ENCODE data around the gene IMPA2. TPM values are rescaled to one million over a fixed set of nuclear protein-coding genes. Genes with fewer than 3 reads are reported as not detected.

Gene IMPA2
- total RNA-seq, 1 experiment from 2014 or later = 55.8 TPM

DNA sequence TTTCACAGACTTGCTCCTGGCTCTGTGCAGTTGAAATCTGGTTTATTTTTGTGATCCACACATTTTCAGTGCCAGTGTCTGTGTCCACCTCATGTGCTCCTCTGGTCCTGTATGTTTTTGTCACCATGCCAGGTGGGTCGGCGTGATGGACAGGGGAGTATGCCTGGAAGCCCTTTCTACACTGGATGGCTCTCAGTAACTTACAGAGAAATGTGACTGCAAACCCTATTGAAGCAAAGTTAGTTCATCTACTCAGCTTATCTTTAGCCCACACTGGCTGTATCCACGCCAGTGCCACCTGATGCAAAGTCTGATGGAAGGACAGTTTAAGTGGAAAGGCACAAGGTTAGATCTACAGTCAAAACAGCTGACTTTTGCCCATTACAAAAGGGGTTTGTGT lies 4.3 kb downstream of the IMPA2 start:
- no peak for DNase-seq (ENCODE audit: low spot score)
- in situ Hi-C loops (cut with HindIII; ENCODE audit: low sequenced_read_pairs) = no loop called here

DNA sequence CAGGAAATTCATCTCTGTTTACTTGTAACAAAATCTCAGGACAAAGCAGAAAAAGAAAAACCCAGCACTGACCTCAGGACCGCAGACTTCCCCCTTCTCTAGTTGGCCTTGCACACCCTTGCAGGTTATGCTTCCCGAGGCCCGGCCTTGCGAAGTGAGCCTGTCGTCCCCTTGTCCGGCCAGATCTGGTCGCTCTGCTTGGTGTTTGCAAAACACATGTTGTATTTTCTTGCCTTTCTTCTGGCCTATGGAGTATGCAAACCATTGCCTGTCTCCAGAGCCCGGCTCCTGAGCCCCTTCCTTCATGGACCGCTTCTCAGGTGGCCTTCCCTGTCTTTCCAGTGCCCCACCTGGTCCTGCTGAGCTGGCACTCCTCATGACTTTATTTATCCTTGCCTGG lies 4.8 kb downstream of the IMPA2 start:
- in situ Hi-C loops (cut with HindIII; ENCODE audit: low sequenced_read_pairs) = no loop called here
- no peak for DNase-seq (ENCODE audit: low spot score)

GRCh38 chr18:11987527-11987926 lies 6.2 kb downstream of the IMPA2 start:
- in situ Hi-C loops (cut with HindIII; ENCODE audit: low sequenced_read_pairs) = no loop called here
- no peak for DNase-seq (ENCODE audit: low spot score)

DNA sequence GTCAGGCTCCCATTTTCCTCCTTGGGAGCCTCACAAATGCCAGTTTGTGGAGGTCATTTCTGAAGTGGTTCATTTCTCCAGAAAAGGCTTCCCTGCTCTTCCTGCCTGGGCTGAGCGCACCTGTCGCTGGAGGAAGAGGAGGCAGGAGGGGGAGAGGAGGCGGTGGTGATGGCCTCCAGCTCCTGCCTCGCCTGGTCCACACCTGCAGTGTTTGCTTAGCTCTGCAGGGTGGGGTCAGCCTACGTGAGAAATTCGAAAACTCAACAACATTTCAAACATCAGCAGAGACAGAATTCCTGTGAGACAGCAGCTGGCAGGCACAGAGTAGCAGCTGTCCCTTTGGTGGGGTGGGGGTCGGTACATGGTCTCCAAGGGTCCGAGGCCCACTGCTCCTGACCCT lies 7.9 kb downstream of the IMPA2 start:
- no peak for DNase-seq (ENCODE audit: low spot score)
- in situ Hi-C loops (cut with HindIII; ENCODE audit: low sequenced_read_pairs) = no loop called here

DNA sequence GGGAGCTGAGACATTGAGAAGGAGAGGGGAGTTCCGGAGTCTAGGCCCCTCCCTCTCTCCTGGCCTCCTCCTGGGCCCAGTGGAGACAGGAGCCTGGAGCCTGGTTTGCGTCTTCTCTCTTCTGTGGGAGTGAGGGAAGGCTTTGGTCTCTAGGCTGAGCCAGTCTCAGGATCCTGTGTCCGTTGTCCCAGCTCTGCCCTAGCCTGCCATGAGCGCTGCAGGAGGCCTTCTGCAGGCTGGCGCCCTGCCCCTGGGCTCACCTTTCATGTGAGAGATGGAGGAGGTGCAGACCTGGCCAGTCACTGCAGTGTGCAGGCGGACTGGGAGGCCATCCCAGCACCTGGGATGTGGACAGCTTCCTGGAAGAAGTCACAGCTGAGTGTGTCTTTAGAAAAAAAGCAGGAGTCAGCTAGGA lies 8.7 kb downstream of the IMPA2 start:
- no peak for DNase-seq (ENCODE audit: low spot score)
- in situ Hi-C loops (cut with HindIII; ENCODE audit: low sequenced_read_pairs) = no loop called here

GRCh38 chr18:11990539-11990938 lies 9.2 kb downstream of the IMPA2 start:
- in situ Hi-C loops (cut with HindIII; ENCODE audit: low sequenced_read_pairs) = no loop called here
- DNase-seq (ENCODE audit: low spot score) = no peak

DNA sequence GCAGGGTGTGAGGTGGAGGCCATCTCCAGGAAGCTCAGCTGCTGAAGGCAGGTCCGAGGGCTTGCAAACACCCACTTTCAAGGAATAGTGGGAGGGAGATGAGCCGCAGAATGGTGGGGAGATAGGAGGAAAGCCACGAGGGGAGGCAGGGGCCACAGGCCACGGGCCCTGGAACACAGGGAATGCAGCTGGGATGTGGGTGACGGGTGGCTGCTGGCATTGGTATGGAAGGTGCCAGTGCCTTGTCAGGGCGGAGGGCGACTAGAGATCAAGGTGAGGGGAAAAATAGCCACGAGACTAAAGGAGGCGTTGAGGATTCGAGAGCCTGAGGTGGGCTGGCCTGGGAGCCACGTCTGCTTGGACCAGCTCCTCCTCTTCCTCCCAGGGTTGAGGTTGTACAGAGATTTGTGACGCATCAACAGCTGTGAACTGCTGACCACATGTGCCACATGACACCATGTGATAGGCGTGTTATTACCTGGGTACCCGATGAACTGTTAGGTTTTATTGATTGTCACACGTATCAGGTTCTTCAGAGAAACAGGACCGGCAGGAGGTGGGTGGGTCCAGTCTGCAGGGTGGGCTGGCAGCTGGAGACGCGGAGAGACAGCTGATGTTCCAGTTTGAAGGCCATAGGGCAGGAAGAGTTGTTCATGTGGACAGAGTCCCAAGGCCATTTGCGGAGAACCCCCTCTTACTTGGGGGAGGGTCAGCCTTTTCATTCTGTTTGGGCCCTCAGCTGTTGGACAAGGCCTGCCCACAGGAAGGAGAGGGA lies 9.9 kb downstream of the IMPA2 start:
- in situ Hi-C loops (cut with HindIII; ENCODE audit: low sequenced_read_pairs) = no loop called here
- no peak for DNase-seq (ENCODE audit: low spot score)

DNA sequence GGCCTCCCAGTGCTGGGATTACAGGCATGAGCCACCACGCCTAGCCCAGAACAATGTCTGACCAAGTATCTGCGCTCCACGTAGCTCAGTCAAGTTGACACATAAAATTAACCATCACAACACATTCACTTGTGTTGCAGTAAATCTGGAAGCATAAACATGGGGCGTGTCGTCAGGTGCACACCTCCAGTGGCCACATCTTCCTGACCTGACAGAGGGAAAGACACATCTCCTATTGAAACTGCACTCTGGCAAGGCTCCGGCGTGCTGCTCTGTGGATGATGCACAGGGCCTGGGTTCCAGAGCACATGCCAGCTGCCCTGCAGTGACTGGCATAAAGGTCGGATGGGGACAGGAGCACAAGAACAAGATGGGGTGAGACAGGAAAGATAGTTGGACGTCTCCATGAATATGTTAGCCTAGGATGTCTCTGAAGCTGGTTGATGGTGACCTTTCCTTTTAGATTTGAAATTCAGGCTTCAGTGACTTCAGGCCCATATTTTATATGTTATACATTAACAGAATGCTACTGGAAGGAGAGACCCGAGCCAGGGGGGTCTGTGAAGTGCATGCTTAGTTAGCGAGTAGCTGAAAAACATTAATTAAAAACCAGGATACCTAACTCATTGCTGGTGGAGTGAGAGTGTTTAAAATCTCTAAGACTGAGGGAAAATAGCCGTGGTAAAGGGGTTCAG lies 10.9 kb downstream of the IMPA2 start:
- DNase-seq (ENCODE audit: low spot score) = no peak
- in situ Hi-C loops (cut with HindIII; ENCODE audit: low sequenced_read_pairs) = no loop called here

DNA sequence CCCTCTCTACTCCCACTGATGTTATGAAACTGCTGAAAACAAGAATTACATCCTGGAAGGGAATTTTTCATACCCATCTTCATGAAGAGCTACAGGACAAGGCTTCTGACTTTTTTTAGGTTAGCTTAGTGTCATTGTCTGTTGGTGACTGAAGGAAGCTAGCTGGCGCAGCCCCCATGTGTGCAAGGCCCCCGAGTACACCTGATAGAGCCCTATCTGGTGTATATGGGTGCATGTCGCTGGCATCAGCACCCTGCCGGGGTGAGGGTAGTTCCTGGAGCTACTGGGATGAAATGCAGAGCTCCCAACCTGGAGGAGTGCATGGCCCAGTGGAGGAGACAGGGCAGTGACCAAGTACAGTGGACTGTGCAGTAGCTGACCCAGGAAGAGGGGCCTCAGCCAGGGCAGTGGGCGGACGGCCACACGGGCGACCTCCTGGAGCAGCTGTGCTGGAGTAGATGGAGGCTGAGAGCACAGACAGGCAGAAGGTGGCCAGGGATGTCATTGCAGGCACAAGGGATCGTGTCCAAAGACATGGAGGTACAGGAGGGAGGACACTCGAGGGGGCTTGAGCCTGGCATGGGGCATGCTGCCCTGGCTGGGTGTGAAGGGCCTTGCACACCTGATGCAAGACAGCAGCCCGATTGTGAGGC lies 12.1 kb downstream of the IMPA2 start:
- in situ Hi-C loops (cut with HindIII; ENCODE audit: low sequenced_read_pairs) = no loop called here
- DNase-seq (ENCODE audit: low spot score) = no peak

- no peak for DNase-seq (ENCODE audit: low spot score)
- in situ Hi-C loops (cut with HindIII; ENCODE audit: low sequenced_read_pairs) = no loop called here
Measured at GRCh38 chr18:11994336-11994702, 13.0 kb downstream of the IMPA2 start.

GRCh38 chr18:11994703-11995444 lies 13.6 kb downstream of the IMPA2 start:
- in situ Hi-C loops (cut with HindIII; ENCODE audit: low sequenced_read_pairs) = no loop called here
- no peak for DNase-seq (ENCODE audit: low spot score)

DNA sequence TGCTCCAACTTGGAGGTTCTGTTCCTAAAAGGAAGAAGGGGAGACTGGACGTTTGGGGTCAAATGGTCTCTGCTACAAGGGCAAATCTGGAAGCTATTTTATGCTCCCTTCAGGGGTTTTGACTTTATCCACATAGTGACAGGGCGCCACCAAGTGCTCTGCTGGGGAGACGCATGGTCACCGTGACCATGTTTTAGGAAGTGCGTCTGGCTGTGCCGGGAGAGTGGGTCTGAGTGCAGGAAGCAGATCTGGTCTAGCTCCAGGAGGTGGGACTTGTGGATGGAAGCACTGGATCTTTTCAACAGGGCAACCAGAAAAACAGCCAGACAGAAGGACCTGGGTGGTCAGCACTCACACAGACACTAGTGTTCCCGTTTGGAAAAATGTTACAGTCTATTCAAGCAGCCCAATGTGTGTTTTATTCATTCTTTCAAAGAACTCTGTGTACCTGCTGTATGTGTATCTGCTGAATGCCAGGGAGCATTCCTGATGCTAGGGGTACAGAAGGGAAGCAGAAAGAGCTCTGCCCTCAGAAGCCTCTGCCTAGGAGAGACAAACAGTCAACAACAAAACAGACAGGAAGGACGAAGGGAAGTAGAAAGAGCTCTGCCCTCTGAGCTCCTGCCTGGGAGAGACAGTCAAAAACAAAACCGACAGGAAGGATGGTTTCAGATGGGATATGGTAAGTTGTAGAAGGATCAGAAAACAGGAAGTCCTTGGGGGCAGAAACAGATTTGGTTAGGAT lies 14.3 kb downstream of the IMPA2 start:
- peak; percentile 32 for DNase-seq (ENCODE audit: low spot score)
- in situ Hi-C loops (cut with HindIII; ENCODE audit: low sequenced_read_pairs) = no loop called here

GRCh38 chr18:11996190-11996754 lies 15.0 kb downstream of the IMPA2 start:
- in situ Hi-C loops (cut with HindIII; ENCODE audit: low sequenced_read_pairs) = no loop called here
- DNase-seq (ENCODE audit: low spot score) = no peak

GRCh38 chr18:11996907-11997306 lies 15.6 kb downstream of the IMPA2 start:
- in situ Hi-C loops (cut with HindIII; ENCODE audit: low sequenced_read_pairs) = no loop called here
- DNase-seq (ENCODE audit: low spot score) = no peak

DNA sequence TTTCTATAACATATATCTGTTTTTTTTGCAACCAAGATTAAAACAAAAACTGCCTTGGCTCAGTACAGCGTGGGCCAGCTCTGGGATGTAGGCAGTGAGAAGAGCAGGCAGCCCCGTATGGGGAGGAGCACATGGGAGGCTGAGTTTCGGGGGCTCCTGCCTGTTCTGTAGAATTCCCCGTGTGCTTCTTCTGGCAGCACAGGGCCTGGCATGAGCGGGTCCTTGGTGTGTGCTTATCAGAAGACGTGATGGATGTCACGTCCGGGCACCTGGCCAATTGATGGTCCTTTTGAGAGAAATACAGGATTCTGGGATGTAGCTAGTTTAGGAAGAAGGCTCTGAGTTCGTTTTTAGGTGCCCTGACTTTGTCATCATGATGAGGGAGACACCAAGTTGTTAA lies 16.2 kb downstream of the IMPA2 start:
- no peak for DNase-seq (ENCODE audit: low spot score)
- in situ Hi-C loops (cut with HindIII; ENCODE audit: low sequenced_read_pairs) = no loop called here

DNA sequence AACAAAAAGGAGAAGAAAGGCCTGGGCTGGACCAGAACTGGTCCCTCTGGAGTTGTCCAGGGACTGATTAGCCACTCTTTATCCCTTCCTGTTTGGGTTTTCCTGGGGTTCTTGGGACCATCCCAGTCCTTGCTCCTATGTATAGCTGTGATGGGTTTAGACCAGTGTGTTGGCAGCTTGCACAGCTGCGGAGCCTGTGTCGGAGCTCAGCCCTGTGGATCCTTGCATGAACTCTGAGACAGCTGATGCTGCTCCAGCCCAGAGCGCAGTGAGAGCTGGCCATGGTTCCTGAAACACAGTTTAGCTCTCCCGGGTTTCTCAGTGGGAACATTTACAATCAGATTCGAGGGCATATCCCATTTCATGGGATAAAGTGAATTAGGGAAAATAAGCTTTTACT lies 16.9 kb downstream of the IMPA2 start:
- no peak for DNase-seq (ENCODE audit: low spot score)
- in situ Hi-C loops (cut with HindIII; ENCODE audit: low sequenced_read_pairs) = no loop called here

- DNase-seq (ENCODE audit: low spot score) = no peak
- in situ Hi-C loops (cut with HindIII; ENCODE audit: low sequenced_read_pairs) = no loop called here
Measured at GRCh38 chr18:11999429-11999828, 18.1 kb downstream of the IMPA2 start.

GRCh38 chr18:12000072-12000659 lies 18.9 kb downstream of the IMPA2 start:
- in situ Hi-C loops (cut with HindIII; ENCODE audit: low sequenced_read_pairs) = no loop called here

More at GRCh38 chr18:12000072-12000659, 18.9 kb downstream of the IMPA2 start:
- DNase-seq (ENCODE audit: low spot score) = no peak

Data from G401 (cell line).